BJ (cell line): ENCODE measurements around the gene ITM2C. TPM values are rescaled to one million over a fixed set of nuclear protein-coding genes. Genes with fewer than 3 reads are reported as not detected.

Experiments
- CTCF ChIA-PET: fragments of 350-600 bp; formaldehyde crosslinking; extraction: SDS; loops from one replicate; lab custom pipeline; 2021; ENCODE audit warnings: antibody characterized with exemption, inconsistent platforms; lab: Yijun Ruan, JAX
- POLR2A ChIA-PET: fragments of 300-600 bp; sonication (Branson Sonifier 250); formaldehyde crosslinking; extraction: SDS; loops from one replicate; lab custom pipeline; 2021; ENCODE audit warnings: antibody characterized with exemption; lab: Charles Lee
- DNase-seq: peaks from one replicate; pipeline ENCODE4 v3.0.0-alpha.2; 2011; ENCODE audit warnings: low read depth
- H3K27me3 ChIP-seq: 2 replicates; pipeline ENCODE4 v1.6.0; 2011; ENCODE audit warnings: low read length; ENCODE audit not compliant: control insufficient read depth, insufficient read depth
- H3K36me3 ChIP-seq: 2 replicates; pipeline ENCODE4 v1.5.1; 2011; ENCODE audit warnings: low read length; ENCODE audit not compliant: control insufficient read depth, insufficient read depth
- H3K4me3 ChIP-seq: 2 replicates; pipeline ENCODE4 v1.5.1; 2011; ENCODE audit warnings: low read depth, mild to moderate bottlenecking, control low read depth, low read length
- polyA plus RNA-seq: library from polyadenylated mRNA; depleted of rRNA; stranded (reverse); fragments of >200 nt; gene quantifications from 2 replicates; pipeline ENCODE4 v1.2.3, GENCODE V29; 2011
- TF ChIP-seq, protein P1 (sequence below): IDR thresholded peaks from 2 replicates; pipeline ENCODE4 v1.5.1; 2011; ENCODE audit warnings: low read depth, mild to moderate bottlenecking, control low read depth, inconsistent platforms, low read length, moderate library complexity; ENCODE audit not compliant: insufficient read depth

ITM2C gene
- polyA plus RNA-seq, 1 experiment = 885 TPM

DNA sequence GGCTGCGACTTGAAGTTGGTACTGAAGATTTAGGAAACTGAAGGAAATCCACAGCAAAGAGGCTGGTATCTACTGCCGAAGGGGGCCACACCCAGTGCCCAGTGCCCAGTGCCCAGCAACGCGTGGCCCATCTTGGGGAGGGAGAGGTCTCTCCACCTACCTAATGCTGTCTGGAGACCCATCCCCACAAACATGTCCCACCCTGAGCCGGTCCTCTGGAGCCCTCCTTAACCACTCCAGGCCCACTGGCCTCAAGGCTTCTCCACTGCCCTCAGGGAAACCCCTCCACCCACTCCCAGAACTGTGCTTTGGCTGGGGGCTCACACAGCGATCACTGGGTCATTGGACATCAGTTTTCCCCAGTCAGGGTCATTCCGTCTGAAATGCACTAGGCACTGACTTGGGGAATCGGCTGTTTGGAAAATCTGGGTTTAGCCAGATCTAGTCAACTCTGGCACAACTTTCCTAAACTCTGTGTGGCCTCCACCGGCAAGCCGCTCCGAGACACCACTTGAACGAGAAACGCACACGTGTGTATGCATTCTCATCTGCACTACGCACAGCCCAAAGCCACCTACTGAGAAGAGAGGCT, 40.2 kb downstream of the ITM2C start:
- no peaks in the 10 kb centered on the region; the same call in 1 of the 2 replicates for H3K27me3 ChIP-seq
- ChIA-PET CTCF (interaction anchor here (1.1 to 1.5 kb wide), 3 partner anchors 20 to 83 kb away, joined by 3 to 5 read pairs (median 3); no protein-coding TSS in a partner anchor), POLR2A (no interaction called here)
- DNase-seq = no peak
- no peak overlapping the region for H3K4me3 ChIP-seq
- TF ChIP-seq, protein P1, sequence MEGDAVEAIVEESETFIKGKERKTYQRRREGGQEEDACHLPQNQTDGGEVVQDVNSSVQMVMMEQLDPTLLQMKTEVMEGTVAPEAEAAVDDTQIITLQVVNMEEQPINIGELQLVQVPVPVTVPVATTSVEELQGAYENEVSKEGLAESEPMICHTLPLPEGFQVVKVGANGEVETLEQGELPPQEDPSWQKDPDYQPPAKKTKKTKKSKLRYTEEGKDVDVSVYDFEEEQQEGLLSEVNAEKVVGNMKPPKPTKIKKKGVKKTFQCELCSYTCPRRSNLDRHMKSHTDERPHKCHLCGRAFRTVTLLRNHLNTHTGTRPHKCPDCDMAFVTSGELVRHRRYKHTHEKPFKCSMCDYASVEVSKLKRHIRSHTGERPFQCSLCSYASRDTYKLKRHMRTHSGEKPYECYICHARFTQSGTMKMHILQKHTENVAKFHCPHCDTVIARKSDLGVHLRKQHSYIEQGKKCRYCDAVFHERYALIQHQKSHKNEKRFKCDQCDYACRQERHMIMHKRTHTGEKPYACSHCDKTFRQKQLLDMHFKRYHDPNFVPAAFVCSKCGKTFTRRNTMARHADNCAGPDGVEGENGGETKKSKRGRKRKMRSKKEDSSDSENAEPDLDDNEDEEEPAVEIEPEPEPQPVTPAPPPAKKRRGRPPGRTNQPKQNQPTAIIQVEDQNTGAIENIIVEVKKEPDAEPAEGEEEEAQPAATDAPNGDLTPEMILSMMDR = no peak
- no peaks in the 10 kb centered on the region for H3K36me3 ChIP-seq

DNA sequence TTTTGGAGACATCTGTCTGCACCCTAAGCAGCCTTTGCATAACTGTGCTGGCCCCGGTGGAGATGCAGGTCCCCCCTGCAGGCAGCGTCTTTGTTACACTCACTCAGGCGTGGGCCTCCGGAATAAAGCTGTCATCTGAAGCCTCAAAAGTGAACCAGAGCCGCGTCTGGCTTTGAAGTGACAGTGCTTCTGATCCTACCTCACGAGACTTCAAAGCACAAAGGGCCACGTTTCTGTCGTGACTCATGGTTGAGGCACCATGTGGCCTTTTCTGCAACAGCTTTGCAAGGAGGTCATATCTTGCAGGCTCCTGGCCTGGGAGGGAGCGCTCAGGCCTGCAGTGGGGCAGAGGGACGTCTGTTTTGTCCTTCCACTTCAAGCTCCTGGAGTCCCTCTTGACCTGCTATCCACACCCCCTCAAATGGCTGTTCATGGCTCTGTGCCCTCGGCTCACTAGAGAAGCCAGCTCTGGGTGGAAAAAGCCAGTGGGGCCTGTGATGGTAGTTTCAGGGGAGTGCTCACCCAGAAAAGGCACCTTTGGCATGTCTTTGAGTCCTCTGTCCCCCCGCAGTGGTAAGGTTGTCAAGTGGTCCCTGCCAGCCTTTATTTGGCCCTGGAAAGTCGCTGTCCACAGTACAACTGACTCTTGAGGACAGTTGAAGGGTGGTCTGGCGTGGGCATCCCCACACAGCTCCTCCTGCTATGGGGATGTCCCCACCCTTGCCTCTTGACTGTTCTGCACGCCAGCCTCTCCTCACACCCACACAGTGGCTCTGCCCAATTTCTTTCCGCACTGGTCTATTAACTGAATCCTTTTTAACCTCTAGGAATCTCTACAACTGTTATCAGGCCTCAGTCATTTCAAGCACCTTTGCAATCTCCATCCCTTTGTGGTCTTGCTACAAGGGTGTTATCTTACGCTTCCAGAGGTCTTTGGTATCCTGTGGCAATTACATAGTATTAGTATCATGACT, 41.0 kb downstream of the ITM2C start:
- no peak for DNase-seq
- Histone ChIP-seq H3K27me3 (no peaks in the 10 kb centered on the region), H3K36me3 (no peaks in the 10 kb centered on the region), H3K4me3 (no peak overlapping the region)
- ChIA-PET CTCF (interaction anchor here (1.5 kb wide), 1 partner anchor 82 kb away, joined by 3 read pairs; no protein-coding TSS in a partner anchor), POLR2A (no interaction called here)
- TF ChIP-seq, protein P1 = no peak

DNA sequence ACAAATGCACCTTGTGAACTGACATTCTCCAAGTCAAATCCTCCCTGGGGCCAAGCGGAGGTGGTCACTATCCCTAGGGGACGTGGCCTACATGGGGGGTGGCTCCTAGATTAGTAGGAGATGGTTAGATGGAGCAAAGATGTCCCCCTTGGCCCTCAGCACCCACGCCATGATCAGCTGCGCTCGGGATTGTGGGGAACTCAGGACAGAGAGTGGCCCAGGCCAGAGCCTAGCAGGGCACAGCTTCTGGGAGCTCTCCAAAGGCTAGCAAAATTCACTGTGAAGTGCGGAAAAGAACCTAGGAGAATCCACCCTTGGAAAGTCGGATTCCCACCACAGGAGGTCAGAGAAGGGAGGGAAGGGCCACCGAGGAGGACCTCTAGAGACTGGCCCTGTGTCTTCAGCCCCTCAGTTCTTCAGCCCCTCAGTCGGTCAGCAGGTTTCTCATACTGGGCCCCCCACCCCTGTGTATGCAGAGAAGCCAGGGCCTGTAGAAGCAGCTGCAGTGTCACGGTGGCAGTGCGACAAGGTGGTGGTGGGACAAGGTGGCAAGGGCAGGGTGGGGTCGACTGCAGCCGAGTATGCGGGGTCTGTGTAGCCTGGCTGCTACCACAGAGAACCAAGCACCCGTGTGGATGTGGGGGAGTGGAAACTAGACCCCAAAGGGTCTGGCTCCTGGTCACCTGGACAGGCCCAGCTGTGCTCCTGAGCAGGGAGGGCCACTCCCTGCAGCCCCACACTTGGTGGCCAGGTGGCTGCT, 41.9 kb downstream of the ITM2C start:
- ChIA-PET CTCF (interaction anchor here (0.6 to 0.7 kb wide), 2 partner anchors 81 to 150 kb away, joined by 3 to 5 read pairs; no protein-coding TSS in a partner anchor), POLR2A (no interaction called here)
- no peak for DNase-seq
- Histone ChIP-seq H3K4me3 (no peak overlapping the region), H3K27me3 (no peaks in the 10 kb centered on the region), H3K36me3 (no peaks in the 10 kb centered on the region)
- TF ChIP-seq, protein P1 = no peak

DNA sequence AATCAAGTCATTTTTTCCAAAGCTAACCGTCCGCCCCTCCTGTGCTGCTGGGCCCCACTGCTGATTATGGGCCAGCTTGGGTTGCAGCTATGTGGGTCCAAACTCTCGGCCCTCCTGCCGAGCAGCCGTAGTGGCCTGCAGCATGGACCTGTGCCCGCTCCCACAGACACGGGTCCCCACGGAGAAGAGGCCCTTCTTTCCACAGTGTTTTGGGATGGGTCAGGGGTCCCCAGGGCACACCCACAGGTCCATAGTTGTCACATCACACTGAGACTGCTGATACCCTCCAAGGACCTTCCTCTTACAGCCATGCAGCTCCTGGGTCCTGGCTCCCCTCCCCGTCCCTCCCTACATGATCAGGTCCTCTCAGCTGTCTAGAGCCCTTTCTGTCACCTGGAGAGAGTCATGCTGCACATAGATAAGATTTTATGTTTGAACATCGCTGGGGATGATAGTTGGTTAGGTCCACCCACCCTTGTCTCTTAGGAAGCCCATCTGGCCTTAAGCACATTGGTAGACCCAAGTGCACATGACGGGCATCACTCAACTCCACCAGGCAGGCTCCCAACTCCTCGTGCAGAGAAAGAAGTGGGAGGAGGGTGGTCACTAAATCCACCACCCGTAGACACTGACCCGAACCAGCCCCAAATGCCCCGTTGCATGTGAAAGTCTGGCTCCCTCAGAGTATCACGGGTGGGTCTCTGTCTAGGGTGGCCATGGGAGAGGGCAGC, 42.8 kb downstream of the ITM2C start:
- no peak for DNase-seq
- ChIA-PET CTCF (interaction anchor here (0.6 to 0.7 kb wide), 3 partner anchors 60 to 80 kb away, joined by 3 to 5 read pairs (median 3); no protein-coding TSS in a partner anchor), POLR2A (no interaction called here)
- H3K4me3 ChIP-seq = no peak overlapping the region
- H3K36me3 ChIP-seq = no peaks in the 10 kb centered on the region
- H3K27me3 ChIP-seq = no peaks in the 10 kb centered on the region
- TF ChIP-seq, protein P1 = no peak
